K562 (cell line): ENCODE measurements around the gene SLC6A9. TPM values are rescaled to one million over a fixed set of nuclear protein-coding genes. Genes with fewer than 3 reads are reported as not detected.

ENCODE experiments used
- CTCF ChIP-seq, 3 experiments: IDR thresholded peaks in 2 of 3; conservative IDR thresholded peaks in 1 of 3; 2 replicates each; pipeline ENCODE4 v1.5.1; 2011 to 2012; ENCODE audit warnings: low read length in 3 of 3, mild to moderate bottlenecking in 3 of 3, control low read depth in 2 of 3, improper control_type of control experiment in 1 of 3, inconsistent platforms in 1 of 3, low read depth in 1 of 3, mixed read lengths in 1 of 3, moderate library complexity in 1 of 3; ENCODE audit not compliant: insufficient read depth in 2 of 3
- DDX20 ChIP-seq: fragments of 450-650 bp; IDR thresholded peaks from 2 replicates; pipeline ENCODE4 v1.6.1; 2016; ENCODE audit warnings: missing genetic modification characterization, low read depth, mild to moderate bottlenecking, missing compliant biosample characterization, moderate library complexity
- KAT7 ChIP-seq: sonication (generic); formaldehyde crosslinking; IDR thresholded peaks from 2 replicates; pipeline ENCODE4 v1.8.0; 2022; ENCODE audit warnings: missing genetic modification reagents, mild to moderate bottlenecking, borderline replicate concordance
- LARP7 ChIP-seq: fragments of 450-650 bp; IDR thresholded peaks from 2 replicates; pipeline ENCODE4 v1.6.1; 2016
- MAFK ChIP-seq: IDR thresholded peaks from 2 replicates; pipeline ENCODE4 v1.6.1; 2011; ENCODE audit warnings: low read length, improper control_type of control experiment
- NCOA6 ChIP-seq: fragments of 450-650 bp; IDR thresholded peaks from 2 replicates; pipeline ENCODE4 v1.6.1; 2017; ENCODE audit warnings: mild to moderate bottlenecking
- NFIC ChIP-seq: fragments of 450-650 bp; IDR thresholded peaks from 2 replicates; pipeline ENCODE4 v1.6.1; 2017; ENCODE audit warnings: mild to moderate bottlenecking, inconsistent platforms
- PHB2 ChIP-seq: fragments of 450-650 bp; IDR thresholded peaks from 2 replicates; pipeline ENCODE4 v1.6.1; 2017; ENCODE audit warnings: low read depth
- POLR2AphosphoS5 ChIP-seq: IDR thresholded peaks from 2 replicates; pipeline ENCODE4 v1.6.1; 2011; ENCODE audit warnings: mild to moderate bottlenecking, low read depth, low read length, moderate library complexity; ENCODE audit not compliant: control insufficient read depth, insufficient read depth
- PTBP1 ChIP-seq: fragments of 200-400 bp; formaldehyde crosslinking; IDR thresholded peaks from 2 replicates; pipeline ENCODE4 v1.6.1; 2017; ENCODE audit warnings: low read depth, low read length
- RBM15 ChIP-seq: fragments of 200-400 bp; formaldehyde crosslinking; IDR thresholded peaks from 2 replicates; pipeline ENCODE4 v1.6.1; 2018; ENCODE audit warnings: mild to moderate bottlenecking, low read length, moderate library complexity; ENCODE audit not compliant: insufficient read depth
- SMAD1 ChIP-seq: fragments of 150-350 bp; IDR thresholded peaks from 2 replicates; pipeline ENCODE4 v1.6.1; 2014; ENCODE audit warnings: low read length, low read depth; ENCODE audit not compliant: partially characterized antibody
- ZBTB1 ChIP-seq: sonication (generic); formaldehyde crosslinking; IDR thresholded peaks from 2 replicates; pipeline ENCODE4 v1.8.1; 2023; ENCODE audit warnings: missing genetic modification reagents, low read depth, mild to moderate bottlenecking, borderline replicate concordance
- ZBTB49 ChIP-seq: sonication (generic); formaldehyde crosslinking; IDR thresholded peaks from 2 replicates; pipeline ENCODE4 v1.8.0; 2022; ENCODE audit warnings: missing genetic modification reagents, mild to moderate bottlenecking, borderline replicate concordance
- ZNF224 ChIP-seq: sonication (generic); formaldehyde crosslinking; IDR thresholded peaks from 2 replicates; pipeline ENCODE4 v1.8.0; 2022; ENCODE audit warnings: mild to moderate bottlenecking, missing genetic modification reagents
- polyA plus RNA-seq, 8 experiments: library from polyadenylated mRNA; depleted of rRNA in 4 of 8; stranded (reverse) in 5 of 8; unstranded in 3 of 8; fragments of >200 nt; fragmentation: Nextera tagmentation in 2 of 8; fragmentation: Illumina TruSeq in 1 of 8; extraction: Ambion mirVana in 2 of 8; extraction: Trizol in 1 of 8; gene quantifications; 2 replicates each; pipeline versions ENCODE4 v1.2.1 to v1.2.3, GENCODE V29; 2011 to 2014; ENCODE audit warnings: inconsistent platforms in 1 of 8, missing spikeins in 1 of 8
- total RNA-seq, 7 experiments: library from RNA; depleted of rRNA in 6 of 7; stranded (reverse); fragments of >200 nt in 6 of 7; fragmentation: Illumina TruSeq in 2 of 7; extraction: Trizol in 2 of 7; gene quantifications; 2 replicates each; pipeline versions ENCODE4 v1.2.1 to v1.2.3, GENCODE V29; 2011 to 2021; ENCODE audit warnings: low replicate concordance in 1 of 7
- TF ChIP-seq, protein P1 (sequence below): fragments of 450-650 bp; formaldehyde crosslinking; IDR thresholded peaks from 2 replicates; pipeline ENCODE4 v1.4.0; 2022; ENCODE audit warnings: missing genetic modification characterization
- TF ChIP-seq, protein P2 (sequence below): sonication (generic); formaldehyde crosslinking; IDR thresholded peaks from 2 replicates; pipeline ENCODE4 v1.9.0; 2022; ENCODE audit warnings: mild to moderate bottlenecking, missing genetic modification reagents

Gene SLC6A9
- total and polyA plus RNA-seq, 9 of the 15 experiments (the other 6 are each of a cell fraction or from before 2014, with no cell fraction given) = 0.17 to 18.7 (median 2.9) TPM

DNA sequence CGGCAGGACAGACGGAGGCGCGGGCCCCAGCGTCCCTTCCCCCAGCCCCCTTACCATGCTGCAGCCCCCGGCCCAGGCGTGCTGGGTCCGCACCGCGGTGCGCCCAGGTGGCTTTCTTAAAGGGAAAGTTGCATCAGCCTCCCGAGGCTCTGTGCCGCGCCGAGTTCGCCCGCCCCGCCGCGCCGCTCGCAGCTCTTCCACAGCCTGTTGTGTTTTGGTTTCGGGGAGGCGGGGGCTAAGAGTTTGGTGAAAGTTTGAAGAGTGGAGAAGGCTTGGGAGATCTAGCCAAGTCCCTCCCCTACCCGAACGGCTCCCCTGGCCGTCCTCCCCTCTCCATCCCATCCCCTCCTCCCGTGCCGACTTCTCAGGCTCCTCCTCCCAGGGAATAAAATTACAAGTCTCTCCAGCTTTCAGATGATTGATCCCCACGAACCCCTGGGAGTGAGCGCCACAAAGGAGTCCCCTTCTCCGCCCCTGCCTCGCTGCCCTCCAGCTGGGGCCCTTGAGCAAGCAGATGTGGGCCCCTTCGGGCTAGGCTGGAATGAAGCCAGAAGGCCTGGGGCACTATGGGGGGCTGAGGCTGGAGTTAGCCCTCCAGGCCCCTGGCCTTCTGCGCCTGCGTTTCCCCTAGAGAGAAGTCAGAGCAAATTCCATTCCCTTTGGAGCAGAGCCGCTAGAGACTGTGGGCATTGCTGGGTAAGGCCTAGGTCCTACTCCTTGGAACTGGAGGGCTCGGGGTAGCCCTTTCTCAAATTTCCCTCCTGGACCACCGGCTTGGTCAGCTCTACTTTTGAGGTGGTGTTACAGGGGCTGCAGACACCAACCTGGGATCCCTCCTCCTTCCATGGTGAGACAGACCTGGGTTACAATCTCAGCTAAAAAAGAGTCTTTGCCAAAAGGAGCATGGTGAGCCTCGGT, at the start of gene SLC6A9 (continued):
- 0 out of 2 replicates have a peak, but pooled peaks have one; percentile 35 for TF ChIP-seq PTBP1
- TF ChIP-seq ZBTB49 (CRISPR knock-in tag) = peak; percentile 77; the same call in 1 of the 2 replicates
- TF ChIP-seq PHB2 = no peak
- no peak for TF ChIP-seq DDX20 (tag)
- no peak for TF ChIP-seq SMAD1
- TF ChIP-seq ZBTB1 (CRISPR knock-in tag) = peak; percentile 36; the same call in 1 of the 2 replicates
- no peak for TF ChIP-seq RBM15
- TF ChIP-seq, protein P1, sequence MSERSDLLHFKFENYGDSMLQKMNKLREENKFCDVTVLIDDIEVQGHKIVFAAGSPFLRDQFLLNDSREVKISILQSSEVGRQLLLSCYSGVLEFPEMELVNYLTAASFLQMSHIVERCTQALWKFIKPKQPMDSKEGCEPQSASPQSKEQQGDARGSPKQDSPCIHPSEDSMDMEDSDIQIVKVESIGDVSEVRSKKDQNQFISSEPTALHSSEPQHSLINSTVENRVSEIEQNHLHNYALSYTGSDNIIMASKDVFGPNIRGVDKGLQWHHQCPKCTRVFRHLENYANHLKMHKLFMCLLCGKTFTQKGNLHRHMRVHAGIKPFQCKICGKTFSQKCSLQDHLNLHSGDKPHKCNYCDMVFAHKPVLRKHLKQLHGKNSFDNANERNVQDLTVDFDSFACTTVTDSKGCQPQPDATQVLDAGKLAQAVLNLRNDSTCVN (CRISPR knock-in tag) = no peak
- no peak for TF ChIP-seq MAFK
- 0 out of 2 replicates have a peak, but pooled peaks have one; percentile 14 for TF ChIP-seq POLR2AphosphoS5
- TF ChIP-seq CTCF (IDR thresholded peaks at IDR 0.05 in 2 of 3, conservative IDR thresholded peaks at IDR 0.05 in 1 of 3; ENCODE audit: insufficient read depth in 2 of 3, low read depth in 1 of 3, low read length in 3 of 3) = no peak
- TF ChIP-seq NFIC = peak; percentile 82
- 0 out of 2 replicates have a peak, but pooled peaks have one; percentile 64 for TF ChIP-seq ZNF224 (CRISPR knock-in tag)
- TF ChIP-seq, protein P2, sequence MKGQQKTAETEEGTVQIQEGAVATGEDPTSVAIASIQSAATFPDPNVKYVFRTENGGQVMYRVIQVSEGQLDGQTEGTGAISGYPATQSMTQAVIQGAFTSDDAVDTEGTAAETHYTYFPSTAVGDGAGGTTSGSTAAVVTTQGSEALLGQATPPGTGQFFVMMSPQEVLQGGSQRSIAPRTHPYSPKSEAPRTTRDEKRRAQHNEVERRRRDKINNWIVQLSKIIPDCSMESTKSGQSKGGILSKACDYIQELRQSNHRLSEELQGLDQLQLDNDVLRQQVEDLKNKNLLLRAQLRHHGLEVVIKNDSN (CRISPR knock-in tag) = no peak
- TF ChIP-seq NCOA6 = peak; percentile 83
- 0 out of 2 replicates have a peak, but pooled peaks have one; percentile 53 for TF ChIP-seq KAT7 (CRISPR knock-in tag)
- TF ChIP-seq LARP7 = no peak
